HCT116 (cell line): Measurements from ENCODE around the gene CCDC39. TPM values are rescaled to one million over a fixed set of nuclear protein-coding genes. Genes with fewer than 3 reads are reported as not detected.
A peak's percentile ranks its signal among the peaks of the same experiment; 100 is the strongest.

Experiments used
- ATAC-seq: fragments of 200-7000 bp; cut with Tn5 transposase; 2 replicates; pipeline ENCODE4 v1.9.1; 2020; ENCODE audit warnings: mild to moderate bottlenecking, moderate library complexity
- BruUV-seq: library from RNA; stranded (reverse); fragments of 400-500 nt; replicated peaks from 2 replicates; lab custom pipeline; 2021; lab: Mats Ljungman, UMichigan
- CTCF ChIA-PET: fragments of 300-600 bp; sonication (Branson Sonifier 250); formaldehyde crosslinking; loops from one replicate; lab custom pipeline; 2021; ENCODE audit warnings: antibody characterized with exemption; lab: Charles Lee
- POLR2A ChIA-PET: fragments of 300-600, 350-600 bp; sonication (Branson Sonifier 250); formaldehyde crosslinking; loops from one replicate; lab custom pipeline; 2021; ENCODE audit warnings: antibody characterized with exemption; lab: Charles Lee
- RAD21 ChIA-PET, 2 experiments: fragments of 300-600 bp; sonication (Branson Sonifier 250); formaldehyde crosslinking; loops; one replicate each; lab custom pipeline; 2023; ENCODE audit warnings: low total read pairs in 2 of 2; ENCODE audit not compliant: uncharacterized antibody in 2 of 2, unreplicated experiment in 2 of 2, low non-redundant PET in 1 of 2; lab: Charles Lee
- DNase-seq: peaks from one replicate; pipeline ENCODE4 v3.0.0-alpha.2; 2010; ENCODE audit warnings: low read depth, low spot score
- H2AFZ ChIP-seq: fragments of 200-600 bp; shearing (Covaris generic), sonication (generic); 2 replicates; pipeline ENCODE4 v1.6.1; 2017; ENCODE audit warnings: low read depth, mixed run types, mixed read lengths, antibody characterized with exemption, low read length; ENCODE audit not compliant: poor library complexity, severe bottlenecking
- H3K27ac ChIP-seq: 2 replicates; pipeline ENCODE4 v1.5.1; 2012; ENCODE audit warnings: low read depth, low read length
- H3K27me3 ChIP-seq: fragments of 200-600 bp; sonication (generic); 2 replicates; pipeline ENCODE4 v1.6.1; 2016; ENCODE audit warnings: mixed run types, low read length, mixed read lengths; ENCODE audit not compliant: insufficient read depth
- H3K36me3 ChIP-seq, 2 experiments: fragments of 200-500 bp in 1 of 2; fragments of 200-600 bp in 1 of 2; sonication (Bioruptor generic) in 1 of 2; sonication (generic) in 1 of 2; 2 replicates each; pipeline versions ENCODE4 v1.5.1 to v1.6.1; 2014 to 2016; ENCODE audit warnings: low read length in 2 of 2, inconsistent platforms in 1 of 2, mixed read lengths in 1 of 2, mixed run types in 1 of 2; ENCODE audit not compliant: insufficient read depth in 2 of 2, control insufficient read depth in 1 of 2
- H3K4me1 ChIP-seq, 2 experiments: fragments of 200-600 bp in 1 of 2; sonication (generic) in 1 of 2; 2 replicates each; pipeline versions ENCODE4 v1.5.1 to v1.6.1; 2012 to 2017; ENCODE audit warnings: low read length in 2 of 2, inconsistent platforms in 1 of 2, mild to moderate bottlenecking in 1 of 2, mixed read lengths in 1 of 2, mixed run types in 1 of 2, moderate library complexity in 1 of 2; ENCODE audit not compliant: insufficient read depth in 2 of 2, control insufficient read depth in 1 of 2
- H3K4me2 ChIP-seq: fragments of 200-600 bp; sonication (generic); 2 replicates; pipeline ENCODE4 v1.6.1; 2017; ENCODE audit warnings: mixed run types, low read length, mixed read lengths
- H3K4me3 ChIP-seq, 2 experiments: fragments of 200-600 bp in 1 of 2; sonication (generic) in 1 of 2; replicated peaks in 1 of 2; 2 replicates each; pipeline ENCODE4 v1.5.1; 2011 to 2016; ENCODE audit warnings: low read length in 2 of 2, control low read depth in 1 of 2, low read depth in 1 of 2, mild to moderate bottlenecking in 1 of 2, mixed read lengths in 1 of 2, mixed run types in 1 of 2
- H3K79me2 ChIP-seq: fragments of 200-600 bp; sonication (generic); 2 replicates; pipeline ENCODE4 v1.6.1; 2017; ENCODE audit warnings: mild to moderate bottlenecking, mixed run types, low read length, moderate library complexity, mixed read lengths; ENCODE audit not compliant: insufficient read depth
- H3K9ac ChIP-seq: fragments of 200-600 bp; sonication (generic); 2 replicates; pipeline ENCODE4 v1.6.1; 2016; ENCODE audit warnings: low read length, mixed read lengths
- H3K9me2 ChIP-seq: fragments of 200-600 bp; sonication (generic), shearing (Covaris generic); 2 replicates; pipeline ENCODE4 v1.6.1; 2017; ENCODE audit warnings: mixed run types, mild to moderate bottlenecking, moderate library complexity; ENCODE audit not compliant: insufficient read depth
- H3K9me3 ChIP-seq, 2 experiments: fragments of 200-500 bp in 1 of 2; fragments of 200-600 bp in 1 of 2; sonication (Bioruptor generic) in 1 of 2; sonication (generic) in 1 of 2; 2 replicates each; pipeline ENCODE4 v1.6.1; 2014 to 2017; ENCODE audit warnings: low read length in 2 of 2, mixed read lengths in 2 of 2, inconsistent platforms in 1 of 2, low read depth in 1 of 2, mild to moderate bottlenecking in 1 of 2, mixed run types in 1 of 2, moderate library complexity in 1 of 2; ENCODE audit not compliant: control insufficient read depth in 1 of 2, insufficient read depth in 1 of 2
- H4K20me1 ChIP-seq: fragments of 200-600 bp; sonication (generic), shearing (Covaris generic); 2 replicates; pipeline ENCODE4 v1.6.1; 2017; ENCODE audit warnings: mixed run types, mild to moderate bottlenecking, moderate library complexity; ENCODE audit not compliant: insufficient read depth
- CBX3 ChIP-seq: IDR thresholded peaks from 2 replicates; pipeline ENCODE4 v1.6.1; 2012; ENCODE audit warnings: low read depth
- CTCF ChIP-seq, 3 experiments: fragments of 200-600 bp in 1 of 3; sonication (generic) in 1 of 3; IDR thresholded peaks in 2 of 3; conservative IDR thresholded peaks in 1 of 3; 2 replicates each; pipeline ENCODE4 v1.5.1; 2012 to 2017; ENCODE audit warnings: low read depth in 2 of 3, low read length in 2 of 3, antibody characterized with exemption in 1 of 3, borderline replicate concordance in 1 of 3, control low read depth in 1 of 3, mild to moderate bottlenecking in 1 of 3, mixed read lengths in 1 of 3, mixed run types in 1 of 3, moderate library complexity in 1 of 3; ENCODE audit not compliant: insufficient read depth in 1 of 3
- ELF1 ChIP-seq: IDR thresholded peaks from 2 replicates; pipeline ENCODE4 v1.6.1; 2012; ENCODE audit warnings: low read depth, borderline replicate concordance
- FOSL1 ChIP-seq: IDR thresholded peaks from 2 replicates; pipeline ENCODE4 v1.6.1; 2012; ENCODE audit warnings: low read depth
- MAX ChIP-seq: IDR thresholded peaks from 2 replicates; pipeline ENCODE4 v1.6.1; 2012
- POLR2AphosphoS5 ChIP-seq: IDR thresholded peaks from 2 replicates; pipeline ENCODE4 v1.6.1; 2011; ENCODE audit warnings: mild to moderate bottlenecking, low read depth, low read length, moderate library complexity
- RAD21 ChIP-seq: IDR thresholded peaks from 2 replicates; pipeline ENCODE4 v1.6.1; 2012; ENCODE audit warnings: low read depth, mild to moderate bottlenecking
- SRF ChIP-seq: IDR thresholded peaks from 2 replicates; pipeline ENCODE4 v1.6.1; 2012; ENCODE audit warnings: low read depth
- ZFX ChIP-seq: fragments of 450-650 bp; IDR thresholded peaks from 2 replicates; pipeline ENCODE4 v1.6.1; 2017
- intact Hi-C: fragments of 100-400 bp; cut with micrococcal nuclease; formaldehyde crosslinking; loops from 2 replicates; pipeline ENCODE4 v1.10.0; 2022
- total RNA-seq: library from RNA; stranded (reverse); gene quantifications from one replicate; pipeline ENCODE4 v1.2.1, GENCODE V29; 2021; ENCODE audit not compliant: unreplicated experiment

The CCDC39 gene
- total RNA-seq, 1 experiment from 2014 or later: not detected

GRCh38 chr3:180646187-180646790 lies 33.0 kb downstream of the CCDC39 start:
- RAD21 ChIA-PET: no interaction called here
- ATAC-seq: 0 out of 2 replicates have a peak, but pooled peaks have one; percentile 49
- peaks cover 17% of the 10 kb centered on the region; the same call in 1 of the 2 replicates for H3K27me3 ChIP-seq
- no peaks in the 10 kb centered on the region for H3K79me2 ChIP-seq
- DNase-seq: peak; percentile 2
- no peaks in the 10 kb centered on the region for H3K9me2 ChIP-seq
- POLR2A ChIA-PET: no interaction called here
- no peaks in the 10 kb centered on the region for H4K20me1 ChIP-seq
- no peak overlapping the region for H3K4me3 ChIP-seq
- no TSS peak for BruUV-seq
- H3K27ac ChIP-seq: no peak overlapping the region
- no peak overlapping the region for H3K9ac ChIP-seq
- H3K4me1 ChIP-seq: no peaks in the 10 kb centered on the region
- no peak overlapping the region for H2AFZ ChIP-seq
- intact Hi-C loops: loop anchor here (10.0 kb wide), 1 partner anchor 529 kb away; no protein-coding TSS in a partner anchor
- CTCF ChIA-PET: no interaction called here
- TF ChIP-seq POLR2AphosphoS5 (no peak), SRF (no peak), CTCF (IDR thresholded peaks at IDR 0.05 in 2 of 3, conservative IDR thresholded peaks at IDR 0.05 in 1 of 3; ENCODE audit: borderline replicate concordance in 1 of 3, insufficient read depth in 1 of 3, low read depth in 2 of 3, low read length in 2 of 3) (peak in 2 of 3 experiments; percentile 30 to 52; a peak in 3 of 6 replicates), FOSL1 (no peak), MAX (no peak), ELF1 (no peak), ZFX (no peak), RAD21 (peak; percentile 9; the same call in 1 of the 2 replicates), CBX3 (no peak)
- no peaks in the 10 kb centered on the region for H3K9me3 ChIP-seq
- no peaks in the 10 kb centered on the region for H3K36me3 ChIP-seq
- no peak overlapping the region for H3K4me2 ChIP-seq
